Measurements from ENCODE around the gene BEGAIN.

Gene BEGAIN

DNA sequence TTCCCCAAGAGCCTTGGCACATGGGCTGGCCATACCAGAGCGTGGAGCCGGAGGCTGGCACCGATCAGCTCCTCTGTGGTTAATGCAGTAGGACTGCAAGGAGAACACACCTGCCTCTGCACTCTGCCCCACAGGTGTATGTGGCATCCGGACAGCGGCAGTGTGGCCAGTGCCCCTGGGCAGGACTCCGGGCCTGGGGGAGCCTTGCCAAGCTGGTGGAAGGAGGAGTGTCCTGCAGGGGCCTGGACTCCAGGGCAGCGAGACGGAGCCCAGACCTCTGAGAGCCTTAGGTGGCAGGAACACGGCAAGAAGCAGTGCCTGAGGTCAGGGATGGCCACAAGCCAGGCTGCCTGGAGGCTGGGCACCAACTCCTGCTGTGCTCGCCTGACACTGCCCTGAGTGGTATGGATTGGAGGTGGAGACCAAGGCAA lies 5.3 kb upstream of the BEGAIN start:
- Mint-ChIP-seq H3K27ac (no peak overlapping the region), H3K27me3 (peaks cover 9% of the 10 kb centered on the region), H3K36me3 (no peaks in the 10 kb centered on the region), H3K4me1 (no peaks in the 10 kb centered on the region), H3K4me3 (no peak overlapping the region), H3K9me3 (no peaks in the 10 kb centered on the region)

DNA sequence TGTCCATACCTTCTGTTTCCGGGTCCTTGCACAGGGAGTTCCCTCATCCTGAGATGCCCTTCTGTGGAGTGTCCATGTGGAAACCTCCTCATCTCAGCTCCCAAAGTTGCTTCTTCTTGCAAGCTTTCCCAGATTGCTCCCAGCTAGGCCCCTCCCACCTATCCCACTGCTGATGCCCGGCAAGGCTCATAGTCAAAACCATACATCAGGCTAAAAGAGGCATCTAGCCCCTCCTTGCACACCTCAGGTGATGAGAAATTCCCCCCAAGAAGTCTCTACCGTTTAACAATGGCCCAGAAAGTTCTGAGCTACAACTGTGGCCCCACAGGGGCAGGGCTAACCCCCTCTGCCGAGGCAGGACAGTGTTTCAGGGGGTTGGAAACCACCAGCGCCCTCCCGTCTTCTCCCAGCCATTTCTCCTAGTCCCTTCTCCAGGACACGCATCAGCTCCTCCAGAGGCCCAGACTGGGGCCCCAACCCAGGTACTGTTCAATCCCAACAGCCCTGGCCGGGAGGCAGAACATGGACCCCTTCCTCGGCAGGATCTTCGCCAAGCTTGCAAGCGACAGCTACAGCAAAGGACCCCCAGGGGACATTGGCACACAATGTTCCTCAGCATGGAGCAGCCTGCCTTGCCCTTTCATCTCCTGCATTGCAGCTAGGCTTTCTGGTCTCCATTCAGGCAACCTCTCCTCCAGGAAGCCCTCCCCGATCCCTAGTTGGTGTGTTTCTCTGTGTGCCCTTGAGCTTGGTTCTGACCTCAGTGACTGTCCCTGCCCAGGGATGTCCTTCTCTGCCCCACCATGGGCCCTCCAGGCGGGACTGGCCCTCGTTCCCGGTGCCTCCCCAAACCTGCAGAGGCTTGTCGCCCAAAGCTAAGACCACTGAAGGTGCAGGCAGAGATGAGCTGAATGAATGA lies 4.5 kb upstream of the BEGAIN start:
- H3K9me3 Mint-ChIP-seq, result no peaks in the 10 kb centered on the region
- H3K36me3 Mint-ChIP-seq, result no peaks in the 10 kb centered on the region
- no peak overlapping the region for H3K27ac Mint-ChIP-seq
- peaks cover 9% of the 10 kb centered on the region for H3K27me3 Mint-ChIP-seq
- no peak overlapping the region for H3K4me3 Mint-ChIP-seq
- no peaks in the 10 kb centered on the region for H3K4me1 Mint-ChIP-seq

DNA sequence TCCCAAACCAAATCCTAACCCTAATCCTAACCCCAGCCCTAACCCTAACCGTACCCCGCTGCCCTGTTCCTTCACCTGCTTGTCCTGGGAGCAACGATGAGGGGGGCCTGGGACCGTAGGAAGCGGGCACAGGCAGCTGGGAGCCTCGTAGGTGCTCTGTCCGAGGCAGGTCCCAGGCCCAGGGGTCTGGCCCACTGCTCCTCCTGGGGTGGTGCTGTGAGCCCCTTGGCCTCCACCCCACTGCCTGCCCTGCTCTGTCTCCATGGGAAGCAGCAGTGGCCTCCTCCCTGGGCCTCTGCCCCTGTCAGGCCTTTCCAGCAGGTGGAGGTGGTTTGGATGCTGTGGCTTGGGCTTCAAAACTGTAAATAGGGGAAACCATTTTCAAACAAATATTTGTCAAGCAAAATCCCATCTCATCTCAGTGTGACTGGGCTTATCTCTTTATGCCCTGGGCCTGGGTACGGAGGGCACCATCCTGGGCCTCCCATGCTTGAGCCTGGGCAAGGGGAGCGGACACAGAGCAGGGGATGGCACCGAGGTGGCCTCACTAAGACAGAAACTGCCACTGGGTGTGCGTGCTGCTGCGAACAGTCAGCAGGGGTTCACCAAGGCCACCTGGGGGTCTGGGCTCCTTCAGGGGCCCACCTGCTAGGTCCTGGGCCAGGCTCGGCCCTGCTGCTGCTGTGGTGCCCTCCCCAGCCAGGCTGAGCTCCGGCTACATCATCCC lies 3.7 kb upstream of the BEGAIN start:
- Mint-ChIP-seq H3K36me3 (no peaks in the 10 kb centered on the region), H3K4me3 (no peak overlapping the region), H3K9me3 (no peaks in the 10 kb centered on the region), H3K27ac (no peak overlapping the region), H3K4me1 (no peaks in the 10 kb centered on the region), H3K27me3 (peaks cover 9% of the 10 kb centered on the region)

DNA sequence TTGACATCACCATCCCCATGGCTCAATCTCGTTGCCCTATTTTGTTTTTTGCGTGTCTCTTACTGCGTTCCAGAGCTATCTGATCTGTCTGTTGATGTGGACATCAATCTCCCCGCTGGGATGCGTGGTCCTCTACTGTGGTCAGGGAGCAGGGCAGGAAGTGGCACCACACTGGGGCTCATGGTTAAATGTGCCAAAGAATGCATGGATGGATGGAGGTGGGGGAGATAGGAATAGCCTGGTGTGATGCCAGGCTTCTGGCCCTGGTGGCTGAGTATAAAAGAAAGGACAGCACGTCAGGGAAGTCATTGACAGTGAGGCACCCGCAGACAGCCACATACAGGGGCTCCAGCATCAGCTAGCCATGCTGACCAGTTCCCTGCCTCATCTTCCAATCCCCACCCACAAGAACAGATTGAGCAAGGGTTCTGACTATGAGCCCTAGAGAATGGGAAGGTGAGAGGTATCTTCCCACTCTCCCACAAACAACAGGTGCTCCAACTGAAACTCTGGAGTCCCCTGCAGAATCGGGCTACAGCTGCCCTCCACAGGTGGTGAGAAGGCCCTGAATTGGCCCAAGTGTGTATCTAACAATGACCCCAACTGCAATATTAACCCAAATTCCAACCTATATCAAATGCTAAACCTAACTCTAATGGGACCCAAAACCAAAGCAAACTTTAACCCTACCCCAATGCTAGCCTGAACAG lies 2.7 kb upstream of the BEGAIN start:
- no peaks in the 10 kb centered on the region for H3K36me3 Mint-ChIP-seq
- peaks cover 9% of the 10 kb centered on the region for H3K27me3 Mint-ChIP-seq
- no peak overlapping the region for H3K27ac Mint-ChIP-seq
- no peaks in the 10 kb centered on the region for H3K9me3 Mint-ChIP-seq
- H3K4me1 Mint-ChIP-seq, result no peaks in the 10 kb centered on the region
- H3K4me3 Mint-ChIP-seq, result no peak overlapping the region

DNA sequence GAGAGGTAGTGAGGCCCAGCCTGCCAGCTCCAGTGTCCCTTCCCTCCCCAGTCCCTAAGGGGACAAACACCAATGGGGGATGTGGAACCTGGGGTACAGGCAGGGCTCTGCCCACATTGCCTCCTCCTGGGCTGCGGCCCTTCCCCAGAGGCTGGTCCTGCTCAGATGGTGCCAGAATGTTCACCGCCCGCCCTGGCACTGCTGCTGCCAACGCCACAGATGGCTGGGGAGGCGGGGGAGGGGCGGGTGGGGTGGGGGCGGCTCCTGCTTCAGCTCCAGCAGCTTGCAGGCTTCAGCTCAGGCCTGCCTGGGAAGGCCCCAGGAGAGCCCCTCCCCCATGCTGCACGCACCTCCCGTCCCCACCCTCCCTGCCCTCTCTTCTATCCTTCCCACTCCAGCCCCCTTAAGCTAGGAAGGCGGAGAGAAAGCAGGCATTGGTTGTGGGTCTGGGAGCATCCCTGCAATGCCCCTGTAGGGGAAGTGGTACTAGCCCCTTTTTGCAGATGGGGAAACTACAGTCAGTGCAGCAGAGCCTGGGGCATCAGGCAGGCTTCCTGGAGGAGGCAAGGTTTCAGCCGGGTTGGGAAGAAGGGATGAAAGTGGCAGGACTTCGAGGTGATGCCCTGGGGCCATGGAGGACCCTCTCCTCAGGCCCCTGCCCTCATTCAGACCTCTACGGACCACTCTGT lies 2.0 kb upstream of the BEGAIN start:
- Mint-ChIP-seq H3K4me1 (no peaks in the 10 kb centered on the region), H3K4me3 (no peak overlapping the region), H3K27ac (no peak overlapping the region), H3K27me3 (peaks cover 9% of the 10 kb centered on the region), H3K9me3 (no peaks in the 10 kb centered on the region), H3K36me3 (no peaks in the 10 kb centered on the region)

DNA sequence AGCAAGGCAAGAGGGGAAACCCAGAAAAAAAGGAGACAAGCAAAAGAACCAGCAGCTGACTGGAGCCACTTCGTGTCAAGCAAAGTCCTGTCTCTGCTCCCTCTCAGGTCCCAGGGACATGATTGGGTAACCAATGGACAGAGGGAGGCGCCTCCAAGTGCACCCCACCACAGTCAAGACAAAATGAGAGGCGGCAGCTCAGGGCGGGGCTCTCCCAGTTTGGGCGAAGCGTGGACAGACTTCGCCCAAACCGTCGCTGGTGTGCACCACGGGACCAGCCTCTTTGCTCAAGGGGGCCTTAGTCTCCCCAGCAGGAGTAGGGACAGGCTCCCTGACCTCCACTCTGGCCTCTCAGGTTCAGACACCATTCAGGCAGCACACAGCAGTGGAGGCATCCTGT lies 1.5 kb upstream of the BEGAIN start:
- H3K27me3 Mint-ChIP-seq, result peaks cover 9% of the 10 kb centered on the region

DNA sequence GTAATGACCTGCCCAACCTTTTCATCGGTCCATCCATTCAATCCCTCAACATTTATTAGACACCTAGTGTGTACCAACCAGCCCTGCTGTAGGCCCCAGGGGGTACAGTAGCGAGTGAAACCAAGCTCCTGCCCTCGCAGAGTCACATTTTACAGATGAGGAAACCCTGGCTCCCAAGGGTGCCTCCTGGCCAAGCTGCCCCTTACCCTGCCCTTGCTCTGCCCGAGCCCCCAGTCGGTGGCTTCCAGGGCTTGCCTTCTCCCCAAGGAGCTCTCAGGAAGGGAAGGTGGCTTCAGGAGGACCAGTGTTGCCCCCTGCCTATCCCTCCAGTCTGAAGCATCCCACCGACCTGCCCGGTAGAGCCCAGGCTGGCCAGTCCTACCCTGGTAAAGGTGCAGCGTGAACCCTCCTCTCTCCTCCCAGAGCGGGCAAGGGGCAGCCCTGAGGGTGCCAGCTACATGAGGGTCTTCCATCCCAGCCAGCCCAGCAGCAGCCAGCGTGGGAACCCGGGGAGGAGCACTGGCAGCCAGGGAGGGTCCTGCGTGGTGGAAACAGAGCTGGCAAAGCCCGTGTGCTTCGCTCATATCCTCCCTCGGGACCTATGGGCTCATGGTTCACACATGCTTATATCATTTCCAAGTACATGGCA lies 670 bp upstream of the BEGAIN start:
- peak overlapping the region; percentile 79 for H3K4me3 Mint-ChIP-seq

More for the DNA sequence above, 1.5 kb upstream of the BEGAIN start:
- Mint-ChIP-seq H3K4me3 (peak overlapping the region; percentile 44), H3K4me1 (no peaks in the 10 kb centered on the region), H3K9me3 (no peaks in the 10 kb centered on the region), H3K36me3 (no peaks in the 10 kb centered on the region), H3K27ac (no peak overlapping the region)

DNA sequence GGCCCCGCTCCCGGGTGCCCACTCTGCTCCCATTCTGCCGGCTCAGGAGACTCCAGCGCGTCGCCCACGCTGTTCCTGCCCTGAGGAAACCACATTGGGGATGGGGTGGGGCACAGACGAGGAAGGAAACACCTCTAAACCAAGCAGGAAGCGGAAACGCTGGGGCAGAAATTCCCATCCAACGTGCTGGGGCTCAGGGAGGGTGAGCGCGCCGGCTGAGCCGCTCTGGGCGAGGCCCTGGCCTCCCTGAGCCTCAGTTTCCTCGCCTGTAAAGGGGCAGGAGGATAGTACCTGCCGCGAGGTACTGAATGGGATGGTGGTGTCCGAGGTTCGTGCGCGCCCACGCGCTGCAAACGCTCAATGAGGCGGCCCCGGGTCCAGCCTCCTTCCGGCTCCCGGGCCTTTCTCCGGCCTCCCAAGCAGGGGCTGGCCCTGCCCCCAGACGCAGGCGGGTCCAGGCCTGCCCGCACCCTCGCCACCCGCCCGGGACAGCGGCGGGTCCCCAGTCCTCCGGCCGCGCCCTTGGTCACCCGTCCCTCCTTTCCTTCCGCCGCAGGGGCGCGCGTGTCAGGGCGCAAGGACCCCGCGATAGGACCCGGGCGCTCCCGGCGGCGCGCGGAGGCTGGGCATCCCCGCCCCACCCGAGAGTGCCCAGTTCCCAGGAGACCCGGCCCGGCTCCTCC lies 673 bp downstream of the BEGAIN start:
- peak overlapping the region; percentile 53 for H3K4me3 Mint-ChIP-seq
- no peaks in the 10 kb centered on the region for H3K36me3 Mint-ChIP-seq
- H3K27me3 Mint-ChIP-seq, result peaks cover 7% of the 10 kb centered on the region
- no peak overlapping the region for H3K27ac Mint-ChIP-seq
- H3K4me1 Mint-ChIP-seq, result no peaks in the 10 kb centered on the region
- no peaks in the 10 kb centered on the region for H3K9me3 Mint-ChIP-seq

More for the DNA sequence above, 670 bp upstream of the BEGAIN start:
- Mint-ChIP-seq H3K27me3 (peaks cover 9% of the 10 kb centered on the region), H3K27ac (no peak overlapping the region), H3K9me3 (no peaks in the 10 kb centered on the region), H3K36me3 (no peaks in the 10 kb centered on the region), H3K4me1 (no peaks in the 10 kb centered on the region)

DNA sequence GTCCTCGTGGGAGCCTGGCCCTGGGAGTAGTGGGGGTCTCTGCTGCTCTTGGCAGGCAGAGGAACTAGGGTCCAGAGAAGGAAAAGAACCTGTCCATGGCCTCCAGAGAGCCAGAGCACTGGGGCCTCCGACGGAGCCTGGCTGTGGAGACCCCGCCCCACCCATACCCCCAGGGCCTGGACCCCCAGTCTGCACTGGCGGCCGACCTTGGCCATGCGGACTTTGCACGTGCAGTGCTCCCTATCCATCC lies 1.1 kb downstream of the BEGAIN start:
- no peaks in the 10 kb centered on the region for H3K36me3 Mint-ChIP-seq
- no peak overlapping the region for H3K27ac Mint-ChIP-seq
- H3K27me3 Mint-ChIP-seq, result peaks cover 6% of the 10 kb centered on the region

DNA sequence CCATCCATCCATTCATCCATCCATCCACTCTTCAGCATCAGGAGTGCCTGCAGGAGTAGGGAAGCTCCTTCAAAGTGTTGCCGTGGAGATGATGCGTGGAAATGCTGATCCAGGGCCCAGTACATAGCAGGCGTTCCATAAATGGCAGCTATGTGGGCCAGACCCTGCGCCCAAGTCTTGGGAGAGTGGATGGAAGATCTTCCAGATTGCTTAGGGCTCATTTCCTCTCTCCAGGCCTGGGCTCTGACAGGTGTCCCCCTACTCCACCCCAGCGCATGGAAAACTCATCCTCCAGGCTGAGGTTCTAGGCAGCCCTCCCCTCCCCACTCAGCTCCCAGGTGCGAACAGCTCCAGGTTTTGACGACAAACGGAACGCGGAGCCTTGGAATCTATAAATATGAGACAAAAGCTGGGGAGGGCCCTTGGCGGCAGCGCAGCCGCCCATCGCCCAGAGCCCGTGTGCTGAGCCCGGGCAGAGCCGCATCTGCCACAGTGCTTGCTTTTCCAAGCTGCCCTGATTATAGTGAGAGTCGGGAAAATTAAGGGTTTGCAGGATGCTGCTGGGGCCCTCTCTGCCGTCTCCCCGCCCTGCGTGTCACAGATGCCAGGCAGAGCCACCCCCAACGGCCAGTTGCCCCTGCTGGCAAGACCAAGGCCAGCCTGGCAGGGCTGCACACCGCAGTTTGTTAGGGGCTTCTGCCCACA lies 1.6 kb downstream of the BEGAIN start:
- no peaks in the 10 kb centered on the region for H3K9me3 Mint-ChIP-seq

More for the DNA sequence above, 1.1 kb downstream of the BEGAIN start:
- Mint-ChIP-seq H3K9me3 (no peaks in the 10 kb centered on the region), H3K4me3 (peak overlapping the region; percentile 53), H3K4me1 (no peaks in the 10 kb centered on the region)

DNA sequence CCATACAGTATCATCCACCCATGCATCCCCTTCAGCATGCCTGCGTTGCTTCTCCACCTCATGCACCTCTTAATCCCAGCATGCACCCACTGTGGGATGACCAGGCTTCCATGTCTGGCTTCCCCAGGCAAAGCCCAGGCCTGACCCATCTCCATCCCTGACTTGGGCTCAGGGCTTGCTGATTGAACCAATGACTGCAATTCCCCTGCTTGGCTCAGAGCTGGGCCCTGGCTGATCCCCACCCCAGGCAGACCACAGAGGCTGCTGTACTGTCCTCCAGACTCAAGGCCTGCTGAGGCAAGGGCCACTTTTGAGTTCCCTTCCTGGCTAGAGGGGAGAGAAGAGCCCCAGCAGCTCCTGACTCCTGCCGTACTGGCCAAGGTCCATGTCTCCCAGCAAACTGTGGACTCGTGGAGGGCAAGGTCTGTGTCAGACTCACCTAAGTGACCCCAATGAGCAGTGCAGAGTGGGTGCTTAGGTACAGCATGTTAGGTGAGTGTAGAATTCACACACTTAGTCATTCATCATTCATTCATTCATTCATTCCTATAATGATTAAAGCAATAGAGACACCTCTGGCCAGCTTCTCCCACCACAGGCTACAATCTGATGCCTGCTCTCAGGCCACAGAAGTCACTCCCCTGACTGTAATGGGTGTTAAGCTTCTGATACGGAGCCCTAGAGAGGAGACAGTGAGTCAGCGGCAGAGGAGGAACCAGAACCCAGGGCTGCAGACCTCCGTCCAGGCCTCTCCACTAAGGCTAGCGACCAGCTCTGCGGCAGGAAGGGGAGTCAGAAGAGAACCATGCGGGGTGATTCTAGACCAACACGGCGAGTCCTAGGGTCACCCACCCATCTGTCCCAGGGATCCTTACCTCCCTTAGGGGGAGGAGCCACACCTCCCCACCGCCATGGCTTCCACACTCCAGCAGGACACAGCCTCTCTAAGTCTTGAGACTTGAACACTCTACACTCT lies 2.9 kb downstream of the BEGAIN start:
- H3K4me3 Mint-ChIP-seq, result no peak overlapping the region
- no peaks in the 10 kb centered on the region for H3K9me3 Mint-ChIP-seq
- no peak overlapping the region for H3K27ac Mint-ChIP-seq

More for the DNA sequence above, 1.6 kb downstream of the BEGAIN start:
- Mint-ChIP-seq H3K36me3 (no peaks in the 10 kb centered on the region), H3K27ac (no peak overlapping the region), H3K4me1 (no peaks in the 10 kb centered on the region), H3K4me3 (peak overlapping the region; percentile 53), H3K27me3 (peaks cover 6% of the 10 kb centered on the region)

DNA sequence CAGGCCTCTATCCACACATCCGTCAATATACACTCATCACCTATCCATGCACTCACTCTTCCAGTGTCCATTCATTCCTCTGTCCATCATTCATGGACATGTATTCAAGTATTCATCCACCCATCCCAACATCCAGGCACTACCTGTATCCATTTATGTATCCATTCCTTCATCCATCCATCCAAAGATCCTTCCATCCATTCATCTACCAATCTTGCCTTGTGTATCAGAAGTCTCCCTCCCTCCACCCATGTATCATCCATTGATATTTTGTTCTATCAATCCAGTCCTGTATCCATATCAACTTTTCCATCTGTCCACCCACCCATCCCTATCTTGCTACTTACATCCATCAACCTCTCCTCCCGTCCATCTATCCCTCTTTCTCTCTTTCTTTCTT lies 4.0 kb downstream of the BEGAIN start:
- Mint-ChIP-seq H3K4me1 (no peaks in the 10 kb centered on the region), H3K9me3 (no peaks in the 10 kb centered on the region), H3K36me3 (no peaks in the 10 kb centered on the region), H3K27me3 (peaks cover under 1% of the 10 kb centered on the region), H3K27ac (no peak overlapping the region), H3K4me3 (no peak overlapping the region)

More for the DNA sequence above, 2.9 kb downstream of the BEGAIN start:
- H3K27me3 Mint-ChIP-seq, result peaks cover 4% of the 10 kb centered on the region
- H3K36me3 Mint-ChIP-seq, result no peaks in the 10 kb centered on the region
- H3K4me1 Mint-ChIP-seq, result no peaks in the 10 kb centered on the region

DNA sequence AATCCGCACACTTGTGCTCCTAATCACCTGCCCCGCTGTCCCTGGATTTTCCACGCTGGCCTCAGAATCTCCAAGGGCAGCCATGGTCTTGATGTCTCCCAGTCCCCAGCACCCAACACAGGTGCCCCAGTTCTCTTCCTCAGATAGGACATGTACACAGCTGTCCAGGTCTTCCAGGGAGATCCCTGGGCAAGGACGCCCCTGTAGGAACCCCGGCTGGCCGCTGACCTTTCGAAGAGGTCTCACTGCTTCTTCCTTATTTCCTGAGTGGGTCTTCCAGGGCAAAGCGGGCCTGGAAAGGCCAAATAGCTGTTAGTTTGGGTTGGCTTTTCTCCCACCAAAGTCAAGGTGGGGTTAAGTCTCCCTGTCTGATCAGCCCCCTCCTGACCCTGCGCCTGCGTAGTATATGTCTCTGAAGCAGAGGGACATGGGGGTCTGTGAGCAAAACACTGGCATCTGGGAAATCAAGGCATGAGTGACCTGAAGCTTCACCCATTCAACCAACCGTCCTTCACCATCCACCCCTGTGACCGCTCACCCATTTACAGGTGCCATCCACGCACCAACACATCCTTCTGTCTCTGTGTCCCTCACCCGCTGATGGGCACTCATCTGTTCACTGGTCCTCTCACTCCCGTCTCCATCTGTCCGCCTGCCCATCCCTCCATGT lies 4.6 kb downstream of the BEGAIN start:
- no peaks in the 10 kb centered on the region for H3K9me3 Mint-ChIP-seq
- H3K36me3 Mint-ChIP-seq, result no peaks in the 10 kb centered on the region
- no peak overlapping the region for H3K27ac Mint-ChIP-seq
- H3K4me1 Mint-ChIP-seq, result no peaks in the 10 kb centered on the region
- no peaks in the 10 kb centered on the region for H3K27me3 Mint-ChIP-seq
- H3K4me3 Mint-ChIP-seq, result no peak overlapping the region
